Activated naive CD4-positive, alpha-beta T cell treated with anti-CD3 and anti-CD28 coated beads, Interleukin-2, amount 50 U/mL, for 24 hours (primary cell): ENCODE measurements around the gene ADORA3.

Source experiments
- H3K27ac Mint-ChIP-seq: one replicate; pipeline ENCODE4 v1.8.0; 2021; ENCODE audit warnings: mild to moderate bottlenecking, mixed read lengths
- H3K27me3 Mint-ChIP-seq: one replicate; pipeline ENCODE4 v1.8.0; 2021; ENCODE audit warnings: mixed read lengths
- H3K36me3 Mint-ChIP-seq: one replicate; pipeline ENCODE4 v1.8.0; 2021; ENCODE audit warnings: mixed read lengths
- H3K4me1 Mint-ChIP-seq: one replicate; pipeline ENCODE4 v1.8.0; 2021; ENCODE audit warnings: mixed read lengths
- H3K4me3 Mint-ChIP-seq: one replicate; pipeline ENCODE4 v1.8.0; 2021; ENCODE audit warnings: mild to moderate bottlenecking, mixed read lengths
- H3K9me3 Mint-ChIP-seq: one replicate; pipeline ENCODE4 v1.8.0; 2021; ENCODE audit warnings: mixed read lengths

ADORA3 gene

GRCh38 chr1:111470596-111470995, 32.8 kb downstream of the ADORA3 start:
- no peaks in the 10 kb centered on the region for H3K9me3 Mint-ChIP-seq
- H3K4me1 Mint-ChIP-seq, result peaks cover 28% of the 10 kb centered on the region
- no peak overlapping the region for H3K4me3 Mint-ChIP-seq

GRCh38 chr1:111469539-111469938, 33.9 kb downstream of the ADORA3 start:
- Mint-ChIP-seq H3K36me3 (peaks cover 9% of the 10 kb centered on the region), H3K9me3 (no peaks in the 10 kb centered on the region), H3K4me1 (peaks cover 25% of the 10 kb centered on the region), H3K27me3 (no peaks in the 10 kb centered on the region), H3K4me3 (no peak overlapping the region), H3K27ac (no peak overlapping the region)

More at GRCh38 chr1:111470596-111470995, 32.8 kb downstream of the ADORA3 start:
- Mint-ChIP-seq H3K27me3 (no peaks in the 10 kb centered on the region), H3K27ac (no peak overlapping the region), H3K36me3 (peaks cover 6% of the 10 kb centered on the region)

- Mint-ChIP-seq H3K4me3 (no peak overlapping the region), H3K27ac (no peak overlapping the region), H3K4me1 (peaks cover 28% of the 10 kb centered on the region), H3K36me3 (peaks cover 12% of the 10 kb centered on the region), H3K9me3 (no peaks in the 10 kb centered on the region), H3K27me3 (no peaks in the 10 kb centered on the region)
These were observed 34.7 kb downstream of the ADORA3 start for GRCh38 chr1:111468717-111469100.

- Mint-ChIP-seq H3K4me1 (peaks cover 29% of the 10 kb centered on the region), H3K9me3 (no peaks in the 10 kb centered on the region), H3K36me3 (peaks cover 15% of the 10 kb centered on the region), H3K27ac (peak overlapping the region; percentile 25), H3K27me3 (no peaks in the 10 kb centered on the region), H3K4me3 (no peak overlapping the region)
These were observed 35.3 kb downstream of the ADORA3 start for GRCh38 chr1:111467865-111468716.

GRCh38 chr1:111466480-111466879, 37.0 kb downstream of the ADORA3 start:
- Mint-ChIP-seq H3K4me3 (no peak overlapping the region), H3K4me1 (peaks cover 32% of the 10 kb centered on the region), H3K27me3 (no peaks in the 10 kb centered on the region), H3K9me3 (no peaks in the 10 kb centered on the region), H3K27ac (no peak overlapping the region), H3K36me3 (peaks cover 17% of the 10 kb centered on the region)

GRCh38 chr1:111465754-111466153, 37.7 kb downstream of the ADORA3 start:
- Mint-ChIP-seq H3K4me3 (no peak overlapping the region), H3K27ac (no peak overlapping the region), H3K36me3 (peaks cover 18% of the 10 kb centered on the region), H3K4me1 (peaks cover 32% of the 10 kb centered on the region), H3K9me3 (no peaks in the 10 kb centered on the region), H3K27me3 (no peaks in the 10 kb centered on the region)

GRCh38 chr1:111463029-111463683, 40.3 kb downstream of the ADORA3 start:
- Mint-ChIP-seq H3K4me1 (peaks cover 37% of the 10 kb centered on the region), H3K27ac (peak overlapping the region; percentile 80), H3K4me3 (no peak overlapping the region), H3K27me3 (no peaks in the 10 kb centered on the region), H3K9me3 (no peaks in the 10 kb centered on the region), H3K36me3 (peaks cover 24% of the 10 kb centered on the region)

- Mint-ChIP-seq H3K27me3 (no peaks in the 10 kb centered on the region), H3K4me1 (peaks cover 38% of the 10 kb centered on the region), H3K9me3 (no peaks in the 10 kb centered on the region), H3K36me3 (peaks cover 25% of the 10 kb centered on the region), H3K4me3 (no peak overlapping the region), H3K27ac (no peak overlapping the region)
These were observed 40.9 kb downstream of the ADORA3 start for GRCh38 chr1:111462370-111463028.

- Mint-ChIP-seq H3K9me3 (no peaks in the 10 kb centered on the region), H3K27ac (no peak overlapping the region), H3K4me3 (no peak overlapping the region), H3K4me1 (peaks cover 36% of the 10 kb centered on the region), H3K36me3 (peaks cover 23% of the 10 kb centered on the region), H3K27me3 (no peaks in the 10 kb centered on the region)
These were observed 41.7 kb downstream of the ADORA3 start for GRCh38 chr1:111461765-111462164.

GRCh38 chr1:111455642-111456031, 47.8 kb downstream of the ADORA3 start:
- H3K27me3 Mint-ChIP-seq, result no peaks in the 10 kb centered on the region
- peaks cover 71% of the 10 kb centered on the region for H3K4me1 Mint-ChIP-seq
- peak overlapping the region; percentile 52 for H3K4me3 Mint-ChIP-seq
- peaks cover 25% of the 10 kb centered on the region for H3K36me3 Mint-ChIP-seq
- H3K9me3 Mint-ChIP-seq, result no peaks in the 10 kb centered on the region
- H3K27ac Mint-ChIP-seq, result peak overlapping the region; percentile 51

GRCh38 chr1:111454859-111455641, 48.4 kb downstream of the ADORA3 start:
- Mint-ChIP-seq H3K36me3 (peaks cover 24% of the 10 kb centered on the region), H3K4me1 (peaks cover 77% of the 10 kb centered on the region), H3K27ac (peak overlapping the region; percentile 68), H3K4me3 (peak overlapping the region; percentile 52), H3K27me3 (no peaks in the 10 kb centered on the region), H3K9me3 (no peaks in the 10 kb centered on the region)

GRCh38 chr1:111453706-111454105, 49.7 kb downstream of the ADORA3 start:
- Mint-ChIP-seq H3K9me3 (no peaks in the 10 kb centered on the region), H3K4me1 (peaks cover 84% of the 10 kb centered on the region), H3K27me3 (no peaks in the 10 kb centered on the region), H3K36me3 (peaks cover 27% of the 10 kb centered on the region), H3K4me3 (no peak overlapping the region), H3K27ac (peak overlapping the region; percentile 23)

- Mint-ChIP-seq H3K36me3 (peaks cover 29% of the 10 kb centered on the region), H3K9me3 (no peaks in the 10 kb centered on the region), H3K4me3 (peak overlapping the region; percentile 15), H3K4me1 (peaks cover 85% of the 10 kb centered on the region), H3K27ac (no peak overlapping the region), H3K27me3 (no peaks in the 10 kb centered on the region)
These were observed 50.9 kb downstream of the ADORA3 start for GRCh38 chr1:111452581-111452980.

GRCh38 chr1:111450185-111450584, 53.2 kb downstream of the ADORA3 start:
- Mint-ChIP-seq H3K27me3 (no peaks in the 10 kb centered on the region), H3K36me3 (peaks cover 34% of the 10 kb centered on the region), H3K27ac (peak overlapping the region; percentile 99), H3K9me3 (no peaks in the 10 kb centered on the region), H3K4me1 (peaks cover 90% of the 10 kb centered on the region), H3K4me3 (peak overlapping the region; percentile 100)

GRCh38 chr1:111449703-111450017, 53.8 kb downstream of the ADORA3 start:
- Mint-ChIP-seq H3K27ac (peak overlapping the region; percentile 99), H3K36me3 (peaks cover 33% of the 10 kb centered on the region), H3K4me3 (peak overlapping the region; percentile 100), H3K4me1 (peaks cover 90% of the 10 kb centered on the region), H3K9me3 (no peaks in the 10 kb centered on the region), H3K27me3 (no peaks in the 10 kb centered on the region)
